Middle frontal gyrus (tissue), 1 donor: ENCODE results near the gene GNB1L.

Experiments
- DNase-seq: peaks from one replicate; pipeline ENCODE4 v3.0.0-alpha.2; 2015; ENCODE audit warnings: low spot score; ENCODE audit errors: extremely low spot score

The GNB1L gene

GRCh38 chr22:19824212-19824925 is 30.3 kb downstream of the GNB1L start:
- no peak for DNase-seq

- DNase-seq: no peak
Measured at GRCh38 chr22:19823902-19824211, 30.8 kb downstream of the GNB1L start.

GRCh38 chr22:19823191-19823901 is 31.3 kb downstream of the GNB1L start:
- no peak for DNase-seq

GRCh38 chr22:19822301-19823117 is 32.2 kb downstream of the GNB1L start:
- no peak for DNase-seq

- no peak for DNase-seq
Measured at GRCh38 chr22:19821523-19822300, 33.0 kb downstream of the GNB1L start.

GRCh38 chr22:19820880-19821522 is 33.7 kb downstream of the GNB1L start:
- no peak for DNase-seq

GRCh38 chr22:19819911-19820879 is 34.5 kb downstream of the GNB1L start:
- DNase-seq: no peak

- no peak for DNase-seq
Measured at GRCh38 chr22:19819208-19819910, 35.3 kb downstream of the GNB1L start.

- no peak for DNase-seq
Measured at GRCh38 chr22:19818324-19819207, 36.1 kb downstream of the GNB1L start.

- DNase-seq: no peak
Measured at GRCh38 chr22:19816372-19817119, 38.1 kb downstream of the GNB1L start.

GRCh38 chr22:19815823-19816290 is 38.8 kb downstream of the GNB1L start:
- DNase-seq: no peak

- no peak for DNase-seq
Measured at GRCh38 chr22:19815093-19815822, 39.4 kb downstream of the GNB1L start.

GRCh38 chr22:19814428-19814827 is 40.2 kb downstream of the GNB1L start:
- no peak for DNase-seq

GRCh38 chr22:19812910-19813309 is 41.8 kb downstream of the GNB1L start:
- DNase-seq: no peak

GRCh38 chr22:19811811-19812771 is 42.6 kb downstream of the GNB1L start:
- no peak for DNase-seq
